NCI-H2107 treated with DMSO at 0.1 percent for 48 hours (cell line): ENCODE measurements around the gene ARL5B.
"Not testable (repeated sequence)": the region's sequence is repeated elsewhere in the genome, so short reads cannot be mapped to it uniquely, and the experiment has no call there.

ENCODE experiments used
- DNase-seq: peaks from one replicate; lab custom pipeline; 2025; ENCODE audit not compliant: unreplicated experiment; lab: John Stamatoyannopoulos, UW

The ARL5B gene

DNA sequence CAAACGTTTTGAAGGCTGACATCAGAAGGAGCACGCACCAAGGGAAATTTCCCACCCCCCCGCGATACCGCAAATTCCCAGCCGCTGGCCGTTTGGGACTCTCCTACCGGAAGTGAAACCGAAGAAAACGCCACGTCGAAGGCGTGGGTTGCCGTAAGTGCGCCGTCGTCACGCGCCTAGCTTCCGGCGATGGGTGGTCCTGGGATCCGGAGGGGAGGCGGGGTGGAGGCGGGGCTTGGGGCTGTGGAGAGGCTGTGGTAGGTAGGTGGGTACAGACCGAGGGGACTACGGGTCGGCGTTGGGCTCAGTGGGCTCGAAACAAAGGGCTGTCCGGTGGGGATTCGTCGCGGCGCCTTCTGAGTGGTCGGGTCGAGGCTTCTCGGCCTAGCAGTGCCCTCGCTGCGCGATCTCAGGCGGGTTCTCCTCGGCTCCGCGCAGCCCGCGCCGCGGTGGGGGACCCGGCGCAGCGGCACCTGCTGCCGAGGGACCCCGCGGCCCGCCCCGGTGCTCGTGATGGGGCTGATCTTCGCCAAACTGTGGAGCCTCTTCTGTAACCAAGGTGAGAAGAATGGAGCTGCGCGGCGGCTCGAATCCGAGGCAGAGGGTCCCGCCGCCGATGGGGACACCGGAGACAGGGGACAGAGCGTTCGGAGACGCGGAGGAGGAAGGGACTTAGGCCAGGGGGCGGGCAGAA, at the start of gene ARL5B:
ARL5B (plus strand) TSS at position 307 of the 694 bp plus-strand sequence; CDS start at position 514, 207 bp downstream.
- DNase-seq = peak; percentile 51

DNA sequence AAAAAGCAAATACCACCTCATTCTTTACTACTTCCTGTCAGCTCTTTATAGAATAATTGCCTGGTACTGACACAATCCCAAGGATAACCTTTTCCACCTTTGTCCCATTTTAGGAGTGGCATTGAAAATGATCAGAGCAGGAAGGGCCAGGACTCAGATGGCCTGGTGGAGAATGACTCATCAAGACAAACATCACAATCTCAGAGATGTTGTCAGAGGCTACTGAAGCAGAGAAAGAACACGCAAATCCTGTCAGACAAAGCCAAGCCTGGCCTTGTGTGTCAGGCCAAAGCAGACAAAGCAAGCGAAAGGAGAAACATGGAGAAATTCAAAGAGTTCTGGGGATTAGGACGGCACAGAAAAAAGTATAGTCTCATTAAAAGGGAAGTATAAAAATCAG, 48.7 kb upstream of the ARL5B start:
- no peak for DNase-seq

DNA sequence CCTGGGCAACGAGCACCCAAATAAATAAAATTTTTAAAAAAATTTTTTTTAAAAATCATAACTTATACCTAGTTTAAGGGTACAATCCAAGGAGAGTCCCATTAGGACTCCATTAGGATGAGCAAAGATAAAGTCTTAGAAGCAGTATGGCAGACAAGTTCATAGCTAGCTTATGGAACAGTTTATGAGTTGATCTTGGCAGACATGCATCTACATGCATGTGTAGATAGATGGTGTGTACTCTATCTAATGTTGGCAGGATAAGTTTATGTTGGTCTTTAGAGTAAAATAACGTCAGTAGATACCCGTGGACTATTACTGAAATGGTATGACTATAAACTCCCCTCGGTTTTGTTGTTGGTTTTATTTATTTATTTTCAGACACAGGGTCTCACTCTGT, 48.1 kb upstream of the ARL5B start:
- DNase-seq = no peak

GRCh38 chr10:18615618-18616017, 43.6 kb upstream of the ARL5B start:
- DNase-seq = no peak

DNA sequence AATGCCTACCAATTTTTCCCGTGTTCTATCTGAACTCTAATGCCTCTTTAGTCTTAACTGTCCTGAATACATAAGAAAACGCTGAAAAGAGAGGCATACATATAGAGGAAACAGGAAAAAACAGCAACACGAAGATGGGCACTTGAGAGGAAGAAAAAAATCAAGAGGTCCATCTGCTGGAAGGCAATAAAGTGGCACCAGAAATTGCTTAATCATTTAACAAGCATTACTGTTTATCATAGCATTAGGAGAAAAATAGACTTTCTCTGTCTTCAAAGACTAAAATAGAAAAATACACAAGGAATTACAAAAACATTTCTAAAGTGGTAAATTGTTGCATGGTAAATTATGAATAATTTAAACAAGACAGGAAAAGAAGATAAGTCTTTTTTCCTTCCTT, 42.9 kb upstream of the ARL5B start:
- no peak for DNase-seq

DNA sequence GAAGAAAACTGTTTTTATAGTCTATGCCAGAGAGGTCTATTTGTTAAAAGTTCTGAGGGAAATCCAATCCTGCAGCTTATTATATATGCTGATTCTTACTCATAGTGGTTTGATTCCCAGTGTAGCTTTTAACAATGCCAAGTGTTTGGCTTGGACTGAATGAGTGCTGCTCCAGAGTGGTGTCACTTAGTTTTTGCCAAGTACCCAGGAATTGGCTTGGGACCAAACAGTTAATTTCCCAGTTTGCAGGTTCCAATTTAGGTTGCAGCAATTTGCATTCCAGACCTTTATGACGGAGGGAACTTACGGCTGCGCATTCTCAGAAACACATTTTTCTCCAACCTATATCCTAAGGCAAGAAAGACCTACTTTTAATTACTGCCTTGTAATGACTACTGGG, 40.2 kb upstream of the ARL5B start:
- peak; percentile 76 for DNase-seq

GRCh38 chr10:18620856-18621255, 38.4 kb upstream of the ARL5B start:
- DNase-seq = no peak

DNA sequence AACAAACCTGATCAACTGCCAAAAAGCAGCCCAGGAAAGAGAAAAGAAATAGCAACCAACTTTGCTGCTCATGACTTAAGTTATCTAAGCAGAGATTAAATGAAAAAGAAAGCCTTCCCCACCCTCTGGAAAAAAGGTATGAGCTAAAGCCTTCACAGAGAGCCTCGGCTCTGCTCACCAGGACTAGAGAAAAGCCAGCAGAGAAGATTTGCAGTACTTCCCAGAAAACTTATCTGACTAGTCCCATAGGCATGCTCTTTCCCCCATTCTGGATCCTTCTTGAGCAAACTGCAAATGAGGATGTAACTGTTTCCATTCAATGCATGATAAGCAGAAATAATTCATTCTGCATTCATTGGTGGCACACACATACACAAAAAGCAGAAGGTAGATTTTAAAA, 35.6 kb upstream of the ARL5B start:
- not testable (repeated sequence) for DNase-seq

- no peak for DNase-seq
These were observed 33.3 kb upstream of the ARL5B start for GRCh38 chr10:18625886-18626285.

- DNase-seq = not testable (repeated sequence)
These were observed 31.7 kb upstream of the ARL5B start for GRCh38 chr10:18627452-18628018.

DNA sequence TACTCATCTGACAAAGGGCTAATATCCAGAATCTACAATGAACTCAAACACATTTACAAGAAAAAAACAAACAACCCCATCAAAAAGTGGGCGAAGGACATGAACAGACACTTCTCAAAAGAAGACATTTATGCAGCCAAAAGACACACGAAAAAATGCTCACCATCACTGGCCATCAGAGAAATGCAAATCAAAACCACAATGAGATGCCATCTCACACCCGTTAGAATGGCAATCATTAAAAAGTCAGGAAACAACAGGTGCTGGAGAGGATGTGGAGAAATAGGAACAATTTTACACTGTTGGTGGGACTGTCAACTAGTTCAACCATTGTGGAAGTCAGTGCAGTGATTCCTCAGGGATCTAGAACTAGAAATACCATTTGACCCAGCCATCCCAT, 26.7 kb upstream of the ARL5B start:
- not testable (repeated sequence) for DNase-seq

DNA sequence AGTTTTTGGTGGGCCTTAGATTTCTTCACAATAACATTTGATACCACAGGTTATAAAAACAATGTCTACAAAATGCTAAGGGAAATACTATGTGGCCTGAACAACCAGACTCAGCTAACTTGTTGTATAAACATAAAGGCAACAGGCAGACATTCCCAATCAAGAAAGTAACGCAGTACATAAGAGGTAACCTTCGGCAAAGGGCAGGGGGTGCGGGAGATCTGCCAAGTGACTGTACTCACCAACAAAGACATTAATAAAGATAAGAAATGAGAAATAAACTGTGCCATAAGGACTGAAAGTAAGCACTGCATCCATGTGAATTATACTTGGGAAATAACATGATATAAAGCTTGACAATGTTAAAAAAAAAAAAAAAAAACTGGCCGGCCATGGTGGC, 23.2 kb upstream of the ARL5B start:
- DNase-seq = no peak

- DNase-seq = not testable (repeated sequence)
These were observed 21.8 kb upstream of the ARL5B start for GRCh38 chr10:18637400-18637799.

- DNase-seq = not testable (repeated sequence)
These were observed 19.5 kb upstream of the ARL5B start for GRCh38 chr10:18639719-18640118.

- DNase-seq = no peak
These were observed 12.1 kb upstream of the ARL5B start for GRCh38 chr10:18647151-18647550.

- DNase-seq = no peak
These were observed 11.3 kb upstream of the ARL5B start for GRCh38 chr10:18647945-18648344.

DNA sequence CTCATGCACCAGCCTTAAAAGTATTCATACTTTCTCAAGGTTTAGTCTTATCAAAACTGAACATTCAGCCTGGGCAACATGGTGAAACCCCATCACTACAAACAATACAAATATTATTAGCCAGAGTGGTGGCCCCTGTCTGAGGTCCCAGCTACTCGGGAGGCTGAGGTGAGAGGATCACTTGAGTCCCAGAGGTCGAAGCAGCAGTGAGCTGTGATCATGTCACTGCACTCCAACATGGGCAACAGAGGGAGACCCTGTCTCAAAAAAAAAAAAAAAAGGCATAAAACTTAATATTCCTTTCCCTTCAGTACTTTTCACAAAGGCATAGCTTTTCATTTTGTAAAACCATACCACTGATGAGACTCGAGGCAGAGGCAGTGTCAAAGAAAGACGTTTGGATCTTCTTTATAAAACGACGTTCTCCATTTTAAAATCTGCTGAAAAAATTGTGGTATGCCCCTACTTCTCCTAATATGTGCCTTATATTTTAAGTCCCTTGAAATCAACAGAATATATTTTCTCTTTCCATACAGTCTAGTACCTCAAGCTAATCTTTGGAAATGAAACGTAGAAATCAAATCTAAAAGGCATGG, 9.8 kb upstream of the ARL5B start:
- DNase-seq = no peak

DNA sequence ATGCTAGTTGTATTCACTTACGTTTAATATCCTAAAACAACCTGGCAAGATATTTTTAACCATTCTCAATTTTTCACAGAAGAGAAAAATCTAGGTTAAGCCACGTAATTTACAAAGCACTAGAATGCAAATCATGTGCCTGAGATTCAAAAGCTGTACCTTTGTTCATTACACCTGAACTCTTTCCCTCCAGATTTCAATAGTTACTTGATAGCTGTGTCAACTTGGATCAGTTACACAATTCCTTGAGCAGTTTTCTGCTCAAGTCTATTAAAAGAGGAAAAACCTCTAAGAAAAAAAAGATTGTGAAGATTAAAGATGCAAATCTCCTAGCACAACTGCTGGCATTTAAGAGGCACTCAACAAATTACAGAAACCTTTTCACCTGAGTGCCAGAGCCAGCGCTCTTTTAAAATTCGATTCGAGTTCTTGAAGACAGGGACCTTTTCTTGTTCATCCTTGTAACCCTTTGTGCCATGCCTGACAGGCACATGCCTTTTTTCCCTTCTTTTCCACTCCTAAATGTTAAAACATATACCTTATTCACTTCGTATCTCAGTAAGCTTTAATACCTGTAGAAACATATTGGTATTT, 8.7 kb upstream of the ARL5B start:
- DNase-seq = no peak

DNA sequence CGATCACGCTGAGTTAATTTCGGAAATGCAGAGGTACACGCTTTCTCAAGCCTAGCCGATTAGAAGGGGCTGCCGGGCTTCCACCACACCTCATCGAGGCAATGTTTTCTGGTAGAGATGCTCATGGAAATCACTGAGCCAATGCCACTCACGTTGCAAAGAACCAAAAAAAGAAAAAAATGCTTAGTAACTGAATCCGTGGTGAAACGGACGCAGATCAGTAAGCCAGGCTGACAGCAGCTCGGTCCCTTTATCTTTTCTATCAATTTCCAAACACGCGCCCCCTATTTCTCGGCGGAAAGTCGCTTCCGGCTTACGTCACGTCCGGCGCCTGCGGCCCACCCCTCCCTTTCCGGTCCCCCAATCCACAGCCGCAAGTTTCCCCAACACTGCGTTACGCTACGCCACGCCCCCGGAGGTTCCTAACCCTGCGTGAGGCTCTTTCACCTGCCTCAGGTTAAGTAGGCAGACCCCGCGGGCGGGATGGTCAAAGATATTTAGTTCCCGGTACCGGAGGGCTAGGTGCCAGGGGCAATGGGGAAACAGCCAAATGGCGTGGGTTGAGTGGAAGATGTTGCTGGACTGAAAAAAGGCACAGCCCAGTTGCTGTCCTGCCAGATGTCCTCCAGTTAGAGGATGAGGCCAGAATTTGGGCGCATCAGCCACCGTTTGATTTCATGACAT, 7.8 kb upstream of the ARL5B start, which contains the start of gene NSUN6:
NSUN6 (minus strand) TSS at position 264 of the 684 bp plus-strand sequence. CDS start 384 bp downstream, outside the sequence.
- peak; percentile 25 for DNase-seq

- DNase-seq = no peak
These were observed 6.1 kb upstream of the ARL5B start for GRCh38 chr10:18653112-18653511.

- DNase-seq = no peak
These were observed 2.5 kb upstream of the ARL5B start for GRCh38 chr10:18656724-18657123.
